GM18868 (cell line): ENCODE measurements around the gene C4B.

ENCODE experiments used
- ATAC-seq: cut with Tn5 transposase; IDR thresholded peaks from one replicate; pipeline ENCODE4 v1.9.1; 2021; ENCODE audit warnings: mild to moderate bottlenecking, moderate library complexity; ENCODE audit not compliant: unreplicated experiment

The C4B gene

DNA sequence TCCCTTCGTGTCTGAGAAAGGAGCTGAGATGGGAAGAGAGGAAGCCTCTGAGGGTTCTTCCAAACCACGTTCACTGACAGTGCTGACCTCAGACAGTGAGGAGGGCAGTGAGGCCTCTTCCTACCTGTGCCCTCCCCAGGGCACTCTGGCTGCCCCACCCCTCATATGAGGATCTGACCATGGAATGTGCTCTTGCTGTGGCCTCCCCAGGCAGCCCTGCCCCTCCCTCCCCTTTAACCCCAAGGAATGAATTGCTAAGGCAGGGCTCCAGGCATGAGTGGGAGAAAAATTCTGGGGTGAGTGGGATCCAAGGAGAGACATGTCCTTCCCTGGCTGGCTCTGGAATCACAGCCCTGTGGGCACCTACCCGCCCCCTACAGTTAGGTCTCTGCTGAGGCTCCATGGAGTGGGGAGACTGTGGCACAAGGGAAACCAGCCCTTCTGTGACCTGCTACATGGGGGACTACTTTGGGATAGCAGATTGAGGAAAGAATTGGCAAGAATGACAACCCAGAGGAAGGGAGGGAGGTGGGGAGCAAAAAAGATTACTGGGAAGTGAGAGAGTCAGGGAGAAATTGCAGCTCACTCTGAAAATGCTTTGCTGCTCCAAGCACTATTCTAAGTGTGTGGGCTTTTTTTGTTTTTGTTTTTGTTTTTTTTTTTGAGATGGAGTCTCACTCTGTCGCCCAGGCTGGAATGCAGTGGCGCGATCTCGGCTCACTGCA, 65.1 kb downstream of the C4B start:
- no peak for ATAC-seq

DNA sequence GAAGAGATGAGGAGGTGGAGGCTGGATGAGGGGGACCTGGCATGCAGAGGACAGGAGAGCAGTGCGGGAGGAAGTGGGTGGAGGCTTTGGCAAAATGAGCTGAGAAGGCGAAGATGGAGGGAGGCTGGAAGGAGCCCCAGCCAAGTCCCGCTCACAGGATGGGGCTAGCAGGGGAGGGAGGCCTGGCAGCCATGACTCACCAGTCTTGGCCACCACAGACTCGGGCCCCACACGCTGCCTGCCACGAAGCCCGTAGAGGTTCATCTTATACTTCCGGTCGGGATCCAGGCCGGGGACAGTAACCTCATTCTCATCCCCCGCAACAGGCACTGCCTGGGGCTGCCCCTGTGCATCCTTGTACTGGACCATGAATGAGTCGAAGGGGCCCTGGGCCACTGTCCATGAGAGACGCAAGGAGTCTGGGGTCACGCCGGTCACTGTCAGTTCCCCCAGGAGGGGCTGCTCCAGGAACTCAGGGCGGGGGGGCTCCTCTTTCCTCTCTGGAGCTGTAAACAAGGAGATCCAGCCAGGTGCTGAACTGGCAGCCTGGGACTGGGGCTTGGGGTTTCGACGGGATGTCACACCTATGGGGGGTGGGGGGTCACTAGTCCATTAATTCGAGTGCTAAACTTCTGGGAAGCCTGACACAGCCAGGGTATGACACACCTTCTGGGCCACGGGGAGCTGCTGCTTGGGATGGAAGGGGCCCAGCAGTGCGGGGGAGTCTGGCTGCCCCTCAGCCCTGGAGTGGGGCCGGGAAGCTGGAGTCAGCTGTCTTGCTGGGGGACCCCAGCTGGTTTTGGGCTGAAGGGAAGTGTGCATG, 66.8 kb downstream of the C4B start:
- ATAC-seq = no peak

DNA sequence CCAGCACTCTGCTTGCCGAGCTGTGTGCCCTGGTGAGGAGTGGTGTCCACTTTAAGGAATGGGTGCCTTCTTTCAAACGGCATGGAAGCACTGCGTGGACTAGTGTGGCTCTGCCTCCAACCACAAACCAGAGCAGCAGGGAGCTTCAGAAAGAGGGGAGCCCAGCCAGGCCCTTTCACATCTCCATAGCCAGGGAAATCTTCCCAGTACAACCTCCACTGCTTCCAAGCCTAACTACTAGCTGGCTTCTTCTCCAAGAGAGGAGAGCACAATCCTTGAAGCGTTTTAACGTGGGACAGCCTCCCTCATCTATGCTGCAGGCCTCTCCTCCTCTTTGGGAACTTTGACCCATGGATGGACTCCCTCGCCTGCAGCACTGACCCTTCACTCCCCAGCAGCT, 67.9 kb downstream of the C4B start:
- ATAC-seq = no peak

DNA sequence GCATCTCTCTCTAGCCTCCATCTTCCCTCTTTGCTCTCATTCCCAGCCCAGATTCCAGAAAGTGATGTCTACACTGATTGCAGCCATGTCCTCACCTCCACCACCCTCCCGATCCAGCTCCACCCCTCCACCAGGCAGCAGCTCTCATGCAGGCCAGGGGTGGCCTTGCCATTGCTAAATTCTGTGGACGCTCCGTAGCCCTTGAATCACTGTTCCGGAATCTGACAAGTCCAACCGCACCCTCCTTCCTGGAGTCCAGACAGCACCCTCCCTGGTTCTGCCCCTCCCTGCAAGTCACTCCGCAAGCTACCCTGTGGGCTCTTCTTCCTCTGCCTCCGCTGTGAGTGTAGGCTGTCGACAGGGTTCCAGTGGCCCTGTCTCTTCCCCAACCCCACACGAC, 68.3 kb downstream of the C4B start:
- ATAC-seq = no peak

DNA sequence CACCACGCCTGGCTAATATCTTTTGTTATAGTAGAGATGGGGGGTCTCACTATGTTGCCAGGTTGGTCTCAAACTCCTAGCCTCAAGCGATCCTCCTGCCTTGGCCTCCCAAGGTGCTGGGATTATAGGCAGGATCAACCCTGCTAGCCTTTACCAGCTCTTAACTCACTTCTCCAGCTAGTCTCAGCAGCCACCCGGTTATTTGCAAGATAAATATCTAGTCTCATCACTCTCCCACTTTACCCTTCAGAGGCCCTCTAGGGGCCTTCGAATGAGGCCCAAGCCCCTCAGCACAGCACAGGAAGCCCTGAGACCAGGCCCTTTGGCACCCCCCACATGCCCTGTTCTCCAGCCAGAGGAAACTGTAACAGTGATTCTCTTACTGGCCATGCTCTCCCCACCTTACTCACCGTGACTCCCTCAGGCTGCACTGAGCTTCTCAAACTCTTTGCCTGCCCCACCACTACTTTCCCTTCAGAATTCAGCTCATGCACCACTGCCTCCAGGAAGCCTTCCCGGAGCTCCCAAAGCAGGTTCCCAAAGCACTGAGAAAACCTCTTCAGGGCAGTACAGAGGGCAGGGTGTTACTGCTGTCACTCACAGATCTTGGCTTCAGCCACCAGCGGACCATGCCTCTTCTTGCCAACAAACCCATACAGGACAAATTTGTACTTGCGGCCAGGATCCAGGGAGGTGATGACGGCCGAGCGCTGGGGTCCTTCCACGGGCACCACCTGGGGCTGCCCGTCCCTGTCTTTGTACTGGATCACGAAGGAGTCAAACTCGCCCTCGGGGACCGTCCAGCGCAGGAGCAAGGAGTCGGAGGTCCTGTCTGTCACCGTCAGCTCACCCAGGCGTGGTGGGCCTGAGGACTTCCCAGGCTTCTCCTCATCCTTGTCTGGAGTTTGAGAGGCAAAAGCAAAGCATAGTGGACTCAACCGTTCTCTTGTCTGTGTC, 69.5 kb downstream of the C4B start:
- no peak for ATAC-seq

DNA sequence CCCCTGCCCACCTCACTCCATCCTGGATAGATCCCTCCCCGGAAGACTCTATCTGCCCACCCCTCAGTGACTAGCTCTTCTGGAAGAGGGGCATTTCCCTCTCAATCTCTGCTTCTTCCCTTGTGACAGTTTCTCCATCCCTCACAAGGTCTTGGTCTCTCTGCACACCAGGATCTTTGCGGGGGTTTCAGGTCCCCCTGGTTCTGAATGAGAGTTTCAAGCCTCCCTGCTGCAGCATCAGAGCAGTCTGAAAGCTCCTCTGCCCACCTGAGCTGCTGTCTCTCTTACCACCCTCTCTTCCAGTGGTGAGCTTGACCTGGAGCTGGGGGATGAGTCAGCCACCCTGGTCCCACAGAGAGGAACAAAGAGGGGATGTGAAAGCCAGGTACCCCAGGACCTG, 70.2 kb downstream of the C4B start:
- ATAC-seq = no peak
